ENCODE measurements around the gene AURKB.
"Not testable (repeated sequence)": the region's sequence is repeated elsewhere in the genome, so short reads cannot be mapped to it uniquely, and the experiment has no call there.

Gene AURKB

DNA sequence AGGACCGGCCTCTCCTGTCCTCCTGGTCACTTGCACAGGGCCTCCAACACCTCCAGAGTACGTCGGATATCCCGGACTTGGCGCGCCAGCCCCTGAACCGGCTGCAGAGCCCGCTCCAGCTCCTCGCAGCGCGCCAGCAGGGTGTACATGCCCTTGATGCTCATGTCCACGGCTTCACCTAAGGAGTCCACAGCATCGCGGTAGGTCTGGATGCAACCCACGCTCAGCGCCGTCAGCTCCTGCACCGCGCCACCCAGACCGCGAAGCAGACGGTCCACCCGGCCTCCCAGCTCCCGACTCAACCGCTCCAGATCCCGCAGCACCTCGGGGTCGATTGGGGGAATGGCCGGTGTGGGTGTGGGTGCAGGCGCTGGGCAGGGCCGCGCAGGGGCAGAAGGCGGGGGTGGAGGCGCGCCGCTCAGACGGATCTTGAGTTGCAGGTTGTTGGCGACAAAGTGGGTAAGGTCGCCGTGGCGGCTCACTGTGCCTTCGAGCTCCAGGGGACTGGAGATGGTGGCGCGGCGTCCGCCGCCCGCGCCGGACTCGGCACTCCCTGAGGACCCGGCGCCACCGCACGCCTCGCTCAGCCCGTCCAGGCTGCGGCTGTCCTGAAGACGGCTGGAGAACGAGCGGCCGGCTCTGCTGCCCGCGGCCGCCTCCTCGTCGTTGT, 21.2 kb downstream of the AURKB start:
- DNase-seq (ENCODE audit: extremely low read depth in 1 of 2, low read depth in 1 of 2): no peak

DNA sequence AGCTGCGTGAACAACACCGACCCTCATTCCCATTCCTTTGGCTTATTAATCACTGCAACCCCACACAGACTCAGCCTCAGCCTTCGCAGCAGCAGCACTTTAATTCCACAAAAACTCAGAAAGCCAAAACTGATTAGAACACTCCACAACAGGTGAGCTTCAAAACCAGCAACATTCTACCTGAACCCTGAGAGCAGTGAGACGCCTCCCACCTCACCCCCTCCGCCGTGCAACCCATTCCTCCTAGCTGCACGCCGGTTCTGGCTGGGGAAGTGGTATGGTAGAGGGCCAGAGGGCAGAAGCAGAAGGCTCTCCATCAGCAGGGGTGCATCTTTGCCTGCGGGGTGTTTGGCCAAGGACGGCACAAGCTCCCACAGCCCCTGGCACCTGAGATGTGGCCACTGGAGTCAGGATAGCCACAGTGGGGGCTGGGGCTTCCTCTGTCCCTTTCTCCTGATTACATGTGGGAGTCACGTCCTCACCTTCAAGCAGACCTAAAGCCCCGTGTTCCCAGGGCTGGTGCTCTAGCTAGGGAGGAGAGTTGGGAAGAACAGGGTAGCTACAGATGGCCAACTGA, 22.0 kb downstream of the AURKB start:
- DNase-seq (ENCODE audit: extremely low read depth in 1 of 2, low read depth in 1 of 2): no peak

DNA sequence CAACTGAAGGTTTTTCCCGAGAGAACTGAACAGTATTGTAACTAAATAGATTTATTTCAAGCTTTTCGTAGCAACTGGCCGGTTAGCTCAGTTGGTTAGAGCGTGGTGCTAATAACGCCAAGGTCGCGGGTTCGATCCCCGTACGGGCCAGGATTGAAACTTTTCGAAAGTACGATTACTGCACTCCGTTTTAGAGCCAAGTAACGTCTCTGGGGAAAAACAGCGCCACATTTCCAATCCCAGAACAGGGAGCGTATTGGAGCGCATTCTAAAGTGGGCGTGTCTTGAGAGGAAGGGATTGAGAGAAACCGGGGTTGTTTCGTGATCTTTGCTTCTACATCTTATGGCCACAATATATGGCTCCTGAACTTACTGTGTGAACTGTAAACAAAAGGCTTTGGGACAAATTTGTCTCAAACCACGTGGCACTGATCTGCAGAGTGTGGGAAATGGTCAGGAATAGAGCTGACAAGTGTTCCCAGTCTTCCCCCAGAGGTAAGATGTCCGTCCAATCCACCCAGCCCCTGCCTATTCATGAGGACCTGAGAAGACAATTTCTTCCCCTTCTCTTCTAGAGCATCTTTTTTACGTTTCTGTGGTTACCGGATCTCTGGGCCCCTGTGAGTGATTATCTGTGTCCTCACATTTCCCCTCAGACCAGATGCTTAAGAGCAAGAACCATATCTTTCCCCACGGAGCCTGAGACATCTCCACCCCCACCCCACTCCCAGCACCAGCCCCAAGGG, 22.7 kb downstream of the AURKB start:
- peak; percentile 74 to 76 for DNase-seq (ENCODE audit: extremely low read depth in 1 of 2, low read depth in 1 of 2)

DNA sequence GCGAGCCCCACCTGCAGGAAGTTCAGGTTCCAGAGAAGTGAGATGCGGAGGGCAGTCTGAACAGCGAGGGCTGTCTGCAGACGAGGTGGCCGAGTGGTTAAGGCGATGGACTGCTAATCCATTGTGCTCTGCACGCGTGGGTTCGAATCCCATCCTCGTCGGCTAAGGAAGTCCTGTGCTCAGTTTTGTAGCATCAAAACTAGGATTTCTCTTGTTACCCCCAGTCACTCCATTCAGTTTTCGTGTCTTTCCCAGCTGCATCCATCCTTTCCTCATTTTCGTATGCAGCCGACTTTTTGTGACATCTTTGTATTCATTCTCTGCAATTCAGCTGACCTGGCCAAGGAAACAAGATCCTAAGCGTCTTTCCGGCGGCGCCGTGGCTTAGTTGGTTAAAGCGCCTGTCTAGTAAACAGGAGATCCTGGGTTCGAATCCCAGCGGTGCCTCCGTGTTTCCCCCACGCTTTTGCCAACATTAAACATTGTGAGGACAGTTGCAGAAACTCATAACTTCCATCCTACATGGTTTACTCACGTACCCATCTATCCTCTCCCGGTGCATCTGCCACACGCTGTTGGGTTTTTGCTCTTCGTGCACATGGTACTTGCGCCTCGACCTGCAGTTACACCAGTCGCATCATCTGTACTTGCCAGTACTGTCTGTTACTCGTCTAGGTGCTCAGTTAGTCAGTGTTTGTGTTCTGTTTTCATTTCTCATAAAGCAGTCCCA, 23.4 kb downstream of the AURKB start:
- DNase-seq (ENCODE audit: extremely low read depth in 1 of 2, low read depth in 1 of 2): peak; percentile 71 to 79

DNA sequence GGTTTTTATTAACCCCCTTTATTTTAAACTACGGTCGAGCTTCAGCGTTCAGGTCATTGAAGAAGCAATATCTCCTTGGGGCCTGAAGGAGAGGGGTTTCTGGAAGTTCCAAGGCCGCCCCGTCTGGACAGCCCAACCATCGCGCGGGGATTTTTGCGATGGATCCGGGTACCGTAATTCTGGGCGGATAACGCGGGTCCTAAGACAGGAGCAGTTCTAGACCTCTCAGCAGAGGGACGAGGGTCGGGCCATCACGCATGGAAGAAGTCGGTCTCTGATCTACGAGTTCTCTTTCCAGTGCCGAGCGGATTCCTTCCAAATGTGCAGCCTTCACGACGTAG, 24.0 kb downstream of the AURKB start:
- no peak for DNase-seq (ENCODE audit: extremely low read depth in 1 of 2, low read depth in 1 of 2)

DNA sequence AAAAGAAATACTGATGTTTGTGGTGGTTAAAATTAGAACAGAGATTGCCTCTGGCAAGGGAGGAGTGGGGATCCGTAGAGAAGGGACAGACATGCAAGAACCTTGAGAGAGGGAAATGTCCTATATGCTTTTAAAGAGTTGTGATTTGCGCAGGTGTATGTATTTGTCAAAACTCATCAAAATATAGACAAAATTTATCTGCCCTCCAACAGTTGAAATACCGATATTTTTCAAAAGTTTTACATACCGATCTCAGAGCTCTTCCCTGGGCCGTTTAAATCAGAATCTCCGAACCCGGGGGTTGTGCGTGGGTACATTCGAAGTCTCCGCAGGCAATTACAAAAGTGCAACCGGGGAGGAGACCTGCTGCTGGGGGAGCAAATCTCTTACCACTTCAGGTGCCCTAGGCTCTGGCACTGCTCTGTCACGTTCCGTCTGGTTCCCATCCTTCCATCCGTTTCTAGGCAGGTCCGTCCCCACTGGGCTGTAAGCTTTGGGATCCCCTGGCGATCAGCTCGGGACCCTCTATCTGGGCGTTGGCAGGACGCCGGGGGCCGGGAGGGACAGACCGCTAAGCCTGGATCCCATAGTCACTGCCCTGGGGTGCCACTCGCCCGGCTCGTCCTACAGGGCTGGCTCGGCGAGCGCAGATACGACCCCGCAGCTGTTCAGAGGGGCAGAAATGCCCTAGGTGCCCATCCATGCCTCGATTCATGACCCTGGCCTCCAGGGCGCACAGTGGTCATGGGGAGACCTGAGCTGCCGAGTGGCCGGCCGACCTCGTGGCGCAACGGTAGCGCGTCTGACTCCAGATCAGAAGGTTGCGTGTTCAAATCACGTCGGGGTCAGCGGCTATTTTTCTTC, 24.6 kb downstream of the AURKB start:
- DNase-seq (ENCODE audit: extremely low read depth in 1 of 2, low read depth in 1 of 2): peak; percentile 72 to 87

DNA sequence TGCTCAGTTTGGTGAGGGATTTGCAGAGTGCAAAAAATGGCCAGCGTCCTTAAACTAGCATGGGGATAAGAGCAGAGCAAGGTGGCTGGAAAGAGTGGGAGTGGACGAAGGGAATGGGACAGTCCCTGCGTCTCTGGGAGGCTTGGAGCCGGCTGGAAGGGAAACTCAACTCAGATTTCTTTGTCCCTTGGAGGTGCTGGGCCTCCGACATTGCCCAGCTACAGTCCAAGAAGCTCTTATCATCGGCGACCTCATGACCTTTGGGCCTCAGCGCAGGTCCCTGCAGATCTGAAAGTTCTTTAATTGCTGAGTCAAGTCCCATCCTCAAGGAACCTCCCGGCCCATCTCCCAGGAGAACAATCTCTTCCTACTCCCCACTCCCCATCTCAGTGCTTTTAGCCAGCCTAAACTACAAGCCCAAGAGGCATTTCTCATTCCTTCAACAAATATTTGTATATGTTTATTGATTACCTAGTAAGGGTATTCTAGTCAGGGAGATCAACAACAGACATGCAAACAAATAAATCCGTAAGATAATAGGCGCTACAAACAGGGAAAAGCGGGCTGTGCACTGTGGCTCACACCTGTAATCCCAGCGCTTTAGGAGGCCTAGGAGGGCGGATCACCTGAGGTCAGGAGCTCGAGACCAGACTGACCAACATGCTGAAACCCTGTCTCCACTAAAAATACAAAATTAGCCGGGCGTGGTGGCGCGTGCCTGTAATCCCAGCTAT, 33.2 kb downstream of the AURKB start:
- no peak for DNase-seq (ENCODE audit: extremely low read depth in 1 of 2, low read depth in 1 of 2)

DNA sequence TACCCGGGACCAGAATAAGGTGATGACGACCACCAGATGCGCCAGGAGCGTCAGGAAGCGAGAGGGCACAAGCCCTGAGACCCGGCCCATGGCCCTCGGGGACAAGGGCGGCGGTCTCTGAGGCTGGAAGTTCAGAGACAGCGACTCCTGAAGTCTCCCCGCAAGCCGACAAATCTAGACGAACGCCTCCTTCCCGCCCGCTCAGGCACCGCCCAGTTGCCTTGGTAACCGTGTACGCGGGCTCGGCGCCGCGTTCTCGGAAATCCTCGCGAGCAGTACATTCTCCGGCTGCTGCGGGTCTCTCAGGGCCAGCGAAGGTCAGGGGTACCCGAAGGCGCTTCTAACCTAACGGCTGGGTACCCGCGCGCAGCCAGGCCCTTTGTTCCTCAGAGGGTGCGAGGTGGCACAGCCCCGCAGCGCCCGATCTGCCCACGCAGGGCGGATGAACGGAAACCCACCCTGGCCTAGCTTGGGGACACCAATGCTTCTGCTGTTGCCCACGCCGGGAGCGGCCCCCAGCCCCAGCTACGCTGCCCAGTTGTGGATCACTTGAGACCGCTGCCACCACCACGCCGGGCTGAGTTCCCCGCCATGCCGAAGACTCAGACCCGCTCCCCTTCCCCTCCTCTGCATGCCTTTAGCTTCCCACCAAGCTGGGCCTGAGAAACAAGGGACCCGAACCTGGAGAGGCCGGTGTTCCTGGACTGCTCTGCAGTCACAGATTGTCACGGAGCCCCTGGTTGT, 34.0 kb downstream of the AURKB start, which contains the start of gene TMEM107:
TSS of gene TMEM107 (minus strand) at position 184 of the 744 bp plus-strand sequence. CDS start at position 90, 94 bp downstream.
- DNase-seq (ENCODE audit: extremely low read depth in 1 of 2, low read depth in 1 of 2): peak; percentile 62 to 83

DNA sequence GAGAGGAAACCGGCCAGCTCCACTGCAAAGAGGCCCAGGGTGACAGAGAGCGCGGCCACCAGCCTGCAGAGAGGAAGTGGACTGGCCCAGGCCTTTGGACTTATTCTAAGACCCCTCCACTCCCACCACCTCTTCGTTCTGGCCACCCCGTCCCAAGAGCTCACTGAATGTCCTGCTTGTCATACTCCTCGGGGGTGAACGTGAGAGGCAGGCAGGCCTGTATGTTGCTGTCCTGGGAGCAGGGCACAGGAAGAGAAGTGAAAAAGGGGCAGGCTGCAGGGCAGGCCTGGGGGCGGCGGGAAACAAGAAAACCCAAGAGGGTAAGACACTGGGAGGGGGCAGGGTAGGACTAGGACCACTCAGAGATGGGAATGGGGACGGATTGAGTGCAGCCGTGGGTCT, 34.6 kb downstream of the AURKB start:
- DNase-seq (ENCODE audit: extremely low read depth in 1 of 2, low read depth in 1 of 2): no peak

DNA sequence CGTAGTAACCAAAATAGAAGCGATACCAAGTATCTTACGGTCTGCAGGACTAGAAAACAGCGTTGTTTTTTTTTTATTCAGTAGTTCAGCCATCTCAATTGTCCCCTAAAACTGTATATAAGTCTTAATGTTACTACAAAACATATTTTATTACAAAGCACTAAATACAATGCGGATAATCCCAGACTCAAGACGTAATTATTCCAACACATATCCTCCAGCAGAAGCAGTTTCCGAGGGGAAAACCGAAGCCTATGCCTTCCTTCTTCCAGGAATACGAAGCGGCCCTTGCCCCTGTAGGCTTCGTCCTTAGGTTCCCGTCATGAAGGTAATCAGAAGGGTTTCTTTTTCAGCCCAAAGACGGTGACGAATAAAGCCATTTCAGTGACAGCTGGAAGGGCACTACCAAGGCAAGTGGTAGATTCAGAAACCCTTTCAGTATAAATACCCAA, 36.5 kb downstream of the AURKB start:
- no peak for DNase-seq (ENCODE audit: extremely low read depth in 1 of 2, low read depth in 1 of 2)

DNA sequence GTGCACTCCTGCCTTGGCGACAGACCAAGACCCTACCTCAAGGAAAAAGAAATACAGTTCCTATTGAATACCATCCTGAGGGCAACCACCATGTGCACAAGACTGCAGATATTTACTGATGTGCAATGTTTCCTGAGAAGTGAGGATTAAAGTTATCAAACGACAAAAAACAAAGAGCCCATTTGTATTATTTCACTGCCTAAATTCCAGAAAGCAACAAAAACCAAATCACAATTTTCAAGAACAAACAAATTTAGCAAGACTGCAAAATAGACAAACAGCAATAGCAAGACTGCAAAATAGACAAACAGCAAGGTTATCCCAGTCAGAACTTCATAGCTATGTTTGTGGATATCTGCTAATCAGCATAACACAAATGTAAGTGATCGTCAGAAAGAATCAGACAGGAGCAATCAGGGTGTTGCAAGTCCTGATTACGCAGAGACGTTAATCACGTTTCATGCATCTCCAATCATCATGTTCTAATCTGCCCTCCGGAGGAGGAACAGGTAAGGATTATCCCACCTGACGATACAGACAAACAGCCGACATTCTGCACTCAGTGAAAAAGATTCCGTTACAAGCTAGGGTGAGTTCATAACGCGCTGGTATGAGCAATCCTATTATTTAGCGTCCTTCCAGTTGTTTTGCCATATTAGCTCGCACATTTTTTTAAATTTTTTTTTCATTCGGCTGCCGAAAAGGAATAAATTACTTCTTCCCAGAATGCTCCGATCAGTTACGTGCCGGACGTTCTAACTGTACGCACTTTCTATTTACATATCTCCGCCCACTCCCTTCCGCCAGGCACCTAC, 37.1 kb downstream of the AURKB start:
- peak in 1 of 2 donors; percentile 55 for DNase-seq (ENCODE audit: extremely low read depth in 1 of 2, low read depth in 1 of 2)

DNA sequence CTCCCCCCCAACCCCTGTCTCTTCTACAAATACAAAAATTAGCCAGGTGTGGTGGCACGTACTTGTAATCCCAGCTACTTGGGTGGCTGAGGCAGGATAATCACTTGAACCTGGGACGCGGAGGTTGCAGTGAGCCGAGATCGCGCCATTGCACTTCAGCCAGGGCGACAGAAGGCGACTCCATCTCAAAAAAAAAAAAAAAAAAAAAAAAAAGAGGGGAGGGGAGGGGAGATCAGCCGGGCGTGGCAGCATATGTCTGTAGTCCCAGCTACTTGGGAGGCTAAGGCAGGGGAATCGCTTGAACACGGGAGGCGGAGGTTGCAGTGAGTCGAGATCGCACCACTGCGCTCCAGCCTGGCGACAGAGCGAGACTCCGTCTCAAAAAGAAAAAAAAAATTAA, 40.2 kb downstream of the AURKB start:
- DNase-seq (ENCODE audit: extremely low read depth in 1 of 2, low read depth in 1 of 2): not testable (repeated sequence)

DNA sequence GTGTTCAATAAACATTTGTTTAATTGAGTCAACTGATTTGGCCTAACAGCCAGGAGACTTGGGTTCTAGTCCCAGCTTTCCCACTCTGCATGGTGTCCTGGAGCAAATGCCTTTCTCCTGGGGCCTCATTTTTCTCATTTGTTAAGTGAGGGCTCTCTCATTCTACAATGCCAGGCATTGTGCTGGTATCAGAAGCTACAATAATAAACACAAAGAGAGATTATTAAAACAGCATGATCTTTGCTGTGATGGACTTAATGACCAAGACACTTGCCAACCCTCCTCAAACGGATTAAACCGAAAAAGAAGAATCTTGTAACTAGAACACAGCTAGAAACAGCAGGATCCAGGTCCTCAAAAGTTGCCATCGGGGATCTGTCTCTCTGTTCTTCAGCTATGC, 42.8 kb downstream of the AURKB start:
- no peak for DNase-seq (ENCODE audit: extremely low read depth in 1 of 2, low read depth in 1 of 2)

DNA sequence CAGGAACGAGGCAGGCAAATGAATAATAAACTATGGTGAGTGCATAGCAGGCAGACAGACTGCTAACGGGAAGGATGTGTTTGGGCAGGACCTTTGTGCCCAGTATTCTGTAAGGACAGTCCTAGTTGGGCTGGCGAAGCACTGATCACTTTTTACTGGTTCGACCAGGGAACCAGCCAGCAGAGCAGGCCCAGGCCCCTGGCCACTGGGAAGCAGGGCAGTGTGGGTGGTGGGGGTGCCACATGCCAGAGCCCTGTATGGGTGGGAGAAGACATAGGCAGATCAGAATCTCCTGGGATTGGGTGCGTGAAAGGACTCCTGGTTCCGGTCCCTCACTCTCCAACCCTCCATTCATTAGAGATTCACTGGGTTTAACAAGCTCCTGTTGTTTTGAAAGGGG, 43.6 kb downstream of the AURKB start:
- DNase-seq (ENCODE audit: extremely low read depth in 1 of 2, low read depth in 1 of 2): no peak

DNA sequence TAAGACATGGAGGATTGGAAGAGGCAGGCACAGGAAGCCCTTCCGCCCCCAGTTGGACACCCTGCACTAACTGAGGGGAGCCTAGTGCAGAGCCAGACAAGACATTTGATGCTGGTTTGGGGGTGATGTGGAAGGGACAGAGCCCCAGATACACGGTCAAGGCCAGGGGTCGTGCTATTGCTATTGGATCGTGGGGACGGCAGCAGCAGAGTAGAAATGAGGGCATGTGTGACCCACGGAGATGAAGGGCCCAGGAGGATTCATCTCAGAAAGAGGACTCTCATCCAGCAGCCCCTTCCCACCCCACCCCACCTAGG, 45.6 kb downstream of the AURKB start:
- DNase-seq (ENCODE audit: extremely low read depth in 1 of 2, low read depth in 1 of 2): no peak

DNA sequence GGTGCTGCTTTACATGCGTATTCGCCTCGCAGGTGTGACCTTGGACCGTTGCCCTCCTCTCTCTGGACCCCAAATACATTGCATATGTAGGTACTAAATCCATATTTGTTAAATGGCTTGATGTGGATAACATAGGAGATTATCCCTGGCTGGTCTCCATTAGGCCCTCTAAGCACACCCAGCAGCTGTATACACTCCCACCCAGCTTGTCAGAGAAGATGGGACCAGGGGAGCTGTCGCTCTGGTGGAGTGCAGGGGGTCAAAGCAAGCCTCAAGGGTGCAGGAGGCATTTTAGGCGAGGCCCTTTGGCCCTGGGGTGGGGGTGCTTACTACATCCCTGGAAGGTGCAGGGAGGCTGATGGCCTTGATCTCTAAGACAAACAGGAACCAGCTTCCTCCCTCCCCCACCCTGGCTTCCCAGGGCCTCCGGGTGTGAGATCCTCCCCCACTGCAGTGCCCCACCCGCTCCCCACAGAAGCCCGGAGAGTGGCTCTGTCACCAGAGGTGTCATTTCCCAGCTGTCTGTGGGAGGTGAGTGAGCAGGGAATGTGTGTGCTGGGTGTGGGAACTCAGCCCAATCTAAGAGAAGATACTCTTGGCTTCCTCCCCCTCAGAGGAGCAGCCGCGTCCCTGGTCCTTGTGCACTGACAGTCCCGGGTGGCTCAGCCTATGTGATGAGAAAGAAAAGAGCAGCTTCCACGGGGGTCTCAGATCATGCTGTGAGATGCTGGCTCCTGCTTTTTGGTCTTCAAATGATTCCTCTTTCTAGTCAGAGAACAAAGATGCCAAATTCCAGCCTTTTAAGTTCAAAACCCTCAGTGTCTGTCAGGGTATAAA, 46.2 kb downstream of the AURKB start:
- peak in 1 of 2 donors; percentile 53 for DNase-seq (ENCODE audit: extremely low read depth in 1 of 2, low read depth in 1 of 2)
